SK-N-MC (cell line): ENCODE measurements around the gene KITLG.

Source experiments
- DNase-seq: peaks from one replicate; pipeline ENCODE4 v3.0.0-alpha.2; 2011; ENCODE audit warnings: low read depth, low spot score
- H3K27ac ChIP-seq: fragments of 200-600 bp; sonication (generic); 2 replicates; pipeline ENCODE4 v1.5.1; 2016; ENCODE audit warnings: mixed run types
- H3K36me3 ChIP-seq: fragments of 200-600 bp; sonication (generic); 2 replicates; pipeline ENCODE4 v1.6.1; 2017; ENCODE audit warnings: antibody characterized with exemption, low read length, mixed read lengths; ENCODE audit not compliant: insufficient read depth
- H3K4me3 ChIP-seq: fragments of 200-600 bp; sonication (generic); 2 replicates; pipeline ENCODE4 v1.5.1; 2016
- H3K9ac ChIP-seq: fragments of 200-600 bp; sonication (generic); 2 replicates; pipeline ENCODE4 v1.8.0; 2017; ENCODE audit warnings: mixed run types, mixed read lengths; ENCODE audit not compliant: insufficient read length
- H3K9me3 ChIP-seq: fragments of 200-600 bp; sonication (generic); 2 replicates; pipeline ENCODE4 v1.6.1; 2017; ENCODE audit warnings: low read depth, mild to moderate bottlenecking, antibody characterized with exemption, low read length, moderate library complexity, mixed read lengths
- EZH2 ChIP-seq: fragments of 200-600 bp; sonication (generic); IDR thresholded peaks from one replicate; pipeline ENCODE4 v1.6.1; 2017; ENCODE audit warnings: antibody characterized with exemption
- FOXP2 ChIP-seq: optimal IDR thresholded peaks from 2 replicates; pipeline ENCODE3; 2011; ENCODE audit warnings: mild to moderate bottlenecking, moderate library complexity; ENCODE audit not compliant: insufficient read depth; ENCODE audit errors: extremely low read length, control extremely low read depth
- POLR2AphosphoS5 ChIP-seq: IDR thresholded peaks from 2 replicates; pipeline ENCODE4 v1.6.1; 2012; ENCODE audit warnings: mild to moderate bottlenecking, low read depth, low read length, borderline replicate concordance

The KITLG gene

GRCh38 chr12:88503281-88503703 lies 77.0 kb downstream of the KITLG start:
- Histone ChIP-seq H3K9me3 (no peaks in the 10 kb centered on the region), H3K27ac (no peak overlapping the region), H3K4me3 (no peak overlapping the region), H3K9ac (no peak overlapping the region), H3K36me3 (no peaks in the 10 kb centered on the region)
- no peak for DNase-seq
- TF ChIP-seq POLR2AphosphoS5 = no peak
- no peak for TF ChIP-seq FOXP2
- no peak for TF ChIP-seq EZH2

GRCh38 chr12:88501972-88502938 lies 78.0 kb downstream of the KITLG start:
- Histone ChIP-seq H3K4me3 (no peak overlapping the region), H3K36me3 (no peaks in the 10 kb centered on the region), H3K9me3 (no peaks in the 10 kb centered on the region), H3K9ac (no peak overlapping the region), H3K27ac (no peak overlapping the region)
- no peak for DNase-seq
- TF ChIP-seq EZH2 (no peak), POLR2AphosphoS5 (no peak), FOXP2 (no peak)

- Histone ChIP-seq H3K9ac (no peak overlapping the region), H3K27ac (no peak overlapping the region), H3K4me3 (no peak overlapping the region), H3K36me3 (no peaks in the 10 kb centered on the region), H3K9me3 (no peaks in the 10 kb centered on the region)
- no peak for TF ChIP-seq EZH2
- no peak for TF ChIP-seq POLR2AphosphoS5
- TF ChIP-seq FOXP2 = no peak
- no peak for DNase-seq
Measured at GRCh38 chr12:88496891-88497371, 83.3 kb downstream of the KITLG start.

- no peaks in the 10 kb centered on the region for H3K9me3 ChIP-seq
- H3K4me3 ChIP-seq = no peak overlapping the region
- TF ChIP-seq EZH2 (no peak), POLR2AphosphoS5 (no peak), FOXP2 (no peak)
- H3K27ac ChIP-seq = no peak overlapping the region
- H3K36me3 ChIP-seq = no peaks in the 10 kb centered on the region
- H3K9ac ChIP-seq = no peak overlapping the region
- DNase-seq = no peak
Measured at GRCh38 chr12:88496429-88496828, 83.8 kb downstream of the KITLG start.

DNA sequence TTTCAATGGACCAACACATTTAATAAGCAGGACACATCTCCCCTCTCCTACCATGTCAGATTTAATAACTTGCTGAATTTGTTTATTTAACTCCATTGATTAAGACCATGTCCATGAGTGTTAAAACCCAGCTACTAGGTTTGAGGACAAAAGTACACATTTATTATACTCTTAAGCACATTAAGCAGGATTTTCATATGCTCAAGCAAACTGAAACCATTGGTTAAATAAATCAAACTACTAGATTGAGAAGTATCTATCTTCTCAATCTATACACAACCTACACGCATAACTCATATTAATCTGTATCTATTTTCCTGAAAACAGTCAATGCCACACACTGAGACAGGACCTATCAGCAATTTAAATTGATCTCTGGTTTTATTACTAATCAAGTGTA lies 85.2 kb downstream of the KITLG start:
- TF ChIP-seq FOXP2 = no peak
- DNase-seq = no peak
- Histone ChIP-seq H3K36me3 (no peaks in the 10 kb centered on the region), H3K4me3 (no peak overlapping the region), H3K27ac (no peak overlapping the region), H3K9ac (no peak overlapping the region), H3K9me3 (no peaks in the 10 kb centered on the region)

DNA sequence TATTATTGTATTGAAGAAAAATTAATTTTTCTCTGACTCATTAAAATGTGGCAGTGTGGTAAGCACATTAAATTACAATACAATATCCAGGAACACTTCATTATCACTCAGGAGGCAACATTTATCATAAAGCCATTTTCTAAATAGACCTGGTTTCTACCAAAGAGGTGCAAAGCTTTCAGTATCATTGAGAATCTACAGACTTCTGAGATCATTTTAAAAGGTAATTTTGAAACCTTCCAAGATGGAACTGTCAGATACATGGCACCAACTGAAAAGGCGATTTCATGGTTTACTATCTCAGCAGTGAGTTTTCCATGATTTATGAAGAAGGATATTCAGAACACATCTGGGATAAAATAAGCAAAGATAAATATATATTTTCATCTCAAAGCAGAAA lies 85.8 kb downstream of the KITLG start:
- no peak overlapping the region for H3K4me3 ChIP-seq
- no peak for TF ChIP-seq FOXP2
- no peak for TF ChIP-seq EZH2
- TF ChIP-seq POLR2AphosphoS5 = no peak
- no peak overlapping the region for H3K9ac ChIP-seq
- no peak for DNase-seq
- H3K9me3 ChIP-seq = no peaks in the 10 kb centered on the region
- H3K27ac ChIP-seq = no peak overlapping the region
- no peaks in the 10 kb centered on the region for H3K36me3 ChIP-seq

DNA sequence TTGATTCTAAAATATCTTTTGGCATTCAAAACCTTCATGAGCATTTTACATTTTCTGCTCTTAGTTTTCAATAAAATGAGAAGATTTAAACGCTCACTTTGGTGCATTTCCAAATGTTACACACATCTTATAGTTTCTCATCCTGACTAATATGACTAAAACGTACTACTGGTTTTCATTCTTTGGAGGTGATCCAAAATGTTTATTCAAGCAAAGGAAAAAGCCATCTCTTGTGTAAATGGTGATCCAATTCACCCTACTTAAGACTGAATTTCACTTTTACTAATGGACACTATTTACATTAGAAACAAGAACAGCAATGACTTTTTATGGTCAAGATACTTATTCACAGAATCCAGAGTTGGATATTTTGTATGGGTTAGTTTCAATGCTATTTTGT lies 86.6 kb downstream of the KITLG start:
- no peak for DNase-seq
- Histone ChIP-seq H3K4me3 (no peak overlapping the region), H3K9me3 (no peaks in the 10 kb centered on the region), H3K27ac (no peak overlapping the region), H3K9ac (no peak overlapping the region), H3K36me3 (no peaks in the 10 kb centered on the region)
- TF ChIP-seq POLR2AphosphoS5 = no peak
- no peak for TF ChIP-seq EZH2

DNA sequence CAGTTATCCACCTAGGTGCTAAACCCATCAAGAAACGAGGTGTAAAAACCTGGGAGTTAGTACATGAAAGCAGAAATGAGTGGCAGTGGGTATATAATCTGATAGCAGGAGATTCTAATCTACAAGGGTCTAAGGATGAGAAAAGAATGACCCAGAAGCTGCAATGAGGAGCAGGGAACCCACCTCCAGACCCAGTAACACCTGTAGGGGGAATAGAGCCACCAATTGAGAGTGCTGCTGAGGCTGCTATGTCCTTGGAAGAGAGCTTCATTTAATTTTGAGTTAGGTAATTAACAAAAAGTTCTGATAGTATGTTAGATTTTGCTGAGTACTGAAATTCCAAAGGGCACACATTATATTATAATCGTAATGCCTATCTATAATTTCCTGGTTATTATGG lies 89.8 kb downstream of the KITLG start:
- no peak overlapping the region for H3K4me3 ChIP-seq
- H3K9ac ChIP-seq = no peak overlapping the region
- H3K27ac ChIP-seq = no peak overlapping the region
- DNase-seq = no peak
- TF ChIP-seq FOXP2 (no peak), POLR2AphosphoS5 (no peak), EZH2 (no peak)
- H3K36me3 ChIP-seq = no peaks in the 10 kb centered on the region
- no peaks in the 10 kb centered on the region for H3K9me3 ChIP-seq

DNA sequence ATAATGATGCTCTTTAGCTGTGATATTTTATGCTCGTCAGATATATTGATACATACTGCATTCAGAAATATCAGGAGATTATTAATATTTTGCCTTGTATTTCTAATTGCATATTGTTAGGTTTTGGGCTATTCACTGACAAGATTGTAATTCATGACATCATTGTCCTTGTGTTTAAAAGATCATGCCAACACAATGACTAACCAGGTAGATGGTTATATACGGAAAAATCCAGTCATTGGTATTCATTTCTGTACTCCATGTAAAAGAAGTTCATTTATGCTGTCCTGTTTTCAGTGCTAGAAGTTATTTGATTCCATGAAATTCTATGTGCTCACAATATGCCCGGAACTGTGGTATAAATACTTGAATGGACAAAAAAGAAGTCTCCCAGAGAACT lies 107.5 kb downstream of the KITLG start:
- H3K36me3 ChIP-seq = no peaks in the 10 kb centered on the region
- H3K9ac ChIP-seq = no peak overlapping the region
- H3K9me3 ChIP-seq = no peaks in the 10 kb centered on the region
- DNase-seq = no peak
- TF ChIP-seq EZH2 = no peak
- no peak for TF ChIP-seq FOXP2
- TF ChIP-seq POLR2AphosphoS5 = no peak
- H3K27ac ChIP-seq = no peak overlapping the region
- no peak overlapping the region for H3K4me3 ChIP-seq
